Uterus (tissue), 2 donors: ENCODE results near the gene HORMAD2.

Experiments
- CTCF ChIP-seq, 4 experiments: fragments of 200-600 bp in 2 of 4; fragments of 450-650 bp in 2 of 4; sonication (generic) in 2 of 4; IDR thresholded peaks; one replicate each; pipeline ENCODE4 v1.5.1; 2016 to 2019; ENCODE audit warnings: antibody characterized with exemption in 4 of 4, mild to moderate bottlenecking in 2 of 4, moderate library complexity in 1 of 4
- POLR2A ChIP-seq, 2 donors: fragments of 450-650 bp; IDR thresholded peaks; one replicate each; pipeline ENCODE4 v1.6.1; 2016; ENCODE audit warnings: antibody characterized with exemption in 2 of 2, mild to moderate bottlenecking in 1 of 2, moderate library complexity in 1 of 2

GRCh38 chr22:30222321-30222720 is 142.1 kb downstream of the HORMAD2 start:
- TF ChIP-seq CTCF (IDR thresholded peaks at IDR 0.05) (no peak), POLR2A (IDR thresholded peaks at IDR 0.05) (no peak)
